ENCODE data around the gene PCYT1A.
"Not testable (repeated sequence)": the region's sequence is repeated elsewhere in the genome, so short reads cannot be mapped to it uniquely, and the experiment has no call there.

The PCYT1A gene

DNA sequence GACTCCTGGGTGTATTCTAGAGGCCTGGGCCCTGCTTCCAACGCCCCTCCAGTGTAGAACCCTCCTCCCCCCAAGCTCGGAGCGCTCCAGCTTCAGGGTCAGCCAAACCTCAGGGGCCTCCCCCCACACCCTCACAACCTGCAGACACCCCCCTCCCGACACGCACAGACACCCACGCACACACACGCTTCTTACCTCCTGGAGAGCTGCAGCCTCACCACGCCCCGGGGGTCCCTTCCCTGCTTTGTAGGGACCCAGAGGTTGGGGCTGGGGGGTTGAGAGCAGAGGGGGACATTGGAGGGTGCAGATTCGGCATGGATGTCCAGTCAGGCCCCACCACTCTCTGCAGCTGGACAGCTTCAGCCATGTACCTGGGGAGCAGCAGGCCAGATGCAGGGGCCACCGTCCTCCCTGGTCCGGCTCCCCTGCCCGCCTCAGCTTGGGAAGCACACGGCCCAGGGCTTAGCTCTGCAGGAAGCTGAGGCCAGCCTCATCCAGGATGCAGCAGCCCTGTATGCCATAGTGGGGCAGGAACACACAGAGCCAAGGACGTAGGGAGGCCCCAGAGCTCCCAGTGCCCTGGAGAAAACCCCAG lies 89.3 kb downstream of the PCYT1A start:
- in situ Hi-C loops (cut with MboI; ENCODE audit: low sequenced_read_pairs): no loop called here

DNA sequence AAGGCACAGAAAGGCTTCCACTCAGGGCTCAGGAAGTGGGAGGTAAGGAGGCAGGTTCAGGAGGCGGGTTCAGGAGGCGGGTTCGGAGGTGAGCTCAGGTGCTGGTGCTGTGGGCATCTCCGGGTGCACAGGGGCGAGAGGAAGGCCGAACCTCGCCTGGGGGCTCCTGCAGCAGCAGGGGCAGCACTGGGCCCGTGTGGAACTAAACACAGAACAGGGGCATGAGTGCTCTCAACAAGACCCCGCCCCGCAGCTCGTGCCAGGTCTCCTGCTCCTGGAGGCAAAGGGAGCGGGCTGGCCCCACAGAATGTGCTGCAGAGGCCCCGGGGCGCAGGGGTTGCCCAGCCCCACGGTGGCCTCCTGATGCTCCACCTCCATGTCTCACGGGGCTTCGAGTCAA lies 90.0 kb downstream of the PCYT1A start:
- in situ Hi-C loops (cut with MboI; ENCODE audit: low sequenced_read_pairs): no loop called here

DNA sequence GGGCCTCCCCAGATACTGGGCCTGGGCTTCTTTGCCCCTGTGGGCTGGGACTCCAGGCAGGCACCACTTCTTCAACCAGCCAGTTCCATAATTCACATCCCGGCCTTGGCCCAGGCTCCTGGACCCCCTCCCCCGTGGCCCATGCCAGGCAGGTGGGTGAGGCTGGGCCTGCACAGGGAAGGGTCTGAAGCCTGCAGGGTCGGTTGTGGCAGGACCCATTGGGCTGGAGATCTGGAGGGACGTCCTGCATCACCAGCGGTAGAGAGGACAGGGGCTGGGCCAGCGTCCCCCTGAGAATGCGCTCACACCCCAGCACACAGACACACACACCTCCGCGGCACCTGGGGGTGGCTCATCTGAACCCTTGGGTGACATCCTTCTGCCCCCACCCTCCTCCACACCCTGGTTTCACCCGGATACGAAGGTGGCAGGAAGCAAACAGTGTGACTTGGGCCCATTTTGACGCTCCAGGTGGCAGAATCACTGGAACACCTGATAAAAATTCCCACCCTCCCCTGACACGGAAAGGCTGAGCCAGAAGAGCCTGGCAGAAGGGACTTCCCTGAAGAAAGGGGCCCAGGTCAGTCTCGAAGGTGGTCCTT lies 91.8 kb downstream of the PCYT1A start:
- in situ Hi-C loops (cut with MboI; ENCODE audit: low sequenced_read_pairs): no loop called here

DNA sequence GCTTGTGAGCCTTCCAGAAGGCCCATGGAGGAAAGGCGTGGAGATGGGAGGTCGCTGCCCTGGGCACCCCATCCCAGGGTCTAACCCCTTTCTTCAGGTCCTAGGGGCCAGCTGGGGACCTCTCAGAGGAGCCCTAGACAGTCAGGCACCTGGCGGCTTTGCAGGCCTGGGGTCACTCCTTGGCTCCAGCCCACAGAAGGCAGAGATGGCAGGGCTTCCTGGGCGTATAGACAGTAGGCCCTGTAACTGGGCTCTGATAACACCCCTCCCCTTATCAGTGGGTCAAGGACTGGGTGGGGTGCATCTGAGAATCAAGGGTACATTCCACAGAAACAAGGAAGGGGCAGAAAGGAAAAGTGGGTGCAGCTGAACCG lies 93.0 kb downstream of the PCYT1A start:
- in situ Hi-C loops (cut with MboI; ENCODE audit: low sequenced_read_pairs): loop anchor here (5.0 kb wide), 1 partner anchor 117 kb away; no protein-coding TSS in a partner anchor

DNA sequence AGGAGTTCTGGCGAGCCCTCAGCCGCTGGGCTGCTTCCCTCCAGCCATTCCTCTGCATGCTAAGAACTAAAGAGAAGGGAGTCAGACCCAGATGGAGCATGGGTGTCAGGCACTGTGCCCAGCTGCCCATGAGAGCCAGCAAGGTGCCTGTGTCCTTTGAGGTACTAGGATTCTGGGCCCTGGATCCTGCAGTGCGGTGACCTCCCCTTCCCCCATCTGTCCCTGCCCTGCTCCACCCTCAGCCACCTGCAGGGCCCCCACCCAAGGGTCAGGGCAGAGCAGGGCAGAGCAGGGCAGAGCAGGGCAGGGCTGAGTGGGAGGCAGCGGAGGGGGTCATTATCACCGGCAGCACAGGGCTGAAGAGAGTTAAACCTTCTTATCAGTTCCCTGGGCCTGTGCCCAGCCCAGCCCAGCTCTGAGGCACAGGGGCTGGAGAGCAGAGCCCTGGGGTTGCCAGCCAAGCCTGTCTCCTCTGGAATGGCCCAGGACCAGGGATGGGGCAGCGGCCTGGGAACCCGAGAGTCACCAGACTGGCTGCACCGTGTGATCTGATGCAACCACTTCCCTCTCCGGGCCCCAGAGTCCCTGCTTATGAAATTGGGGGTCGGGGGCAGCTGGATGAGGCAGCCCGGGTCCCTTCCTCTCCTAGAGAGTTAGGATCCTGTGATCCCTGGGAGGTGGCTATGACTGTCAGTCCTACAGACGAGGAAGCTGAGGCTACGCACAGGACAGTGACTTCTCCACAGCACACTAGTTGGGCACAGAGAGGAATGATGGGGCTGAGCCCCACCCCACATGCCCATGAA lies 93.6 kb downstream of the PCYT1A start:
- in situ Hi-C loops (cut with MboI; ENCODE audit: low sequenced_read_pairs): loop anchor here (5.0 kb wide), 1 partner anchor 117 kb away; no protein-coding TSS in a partner anchor

DNA sequence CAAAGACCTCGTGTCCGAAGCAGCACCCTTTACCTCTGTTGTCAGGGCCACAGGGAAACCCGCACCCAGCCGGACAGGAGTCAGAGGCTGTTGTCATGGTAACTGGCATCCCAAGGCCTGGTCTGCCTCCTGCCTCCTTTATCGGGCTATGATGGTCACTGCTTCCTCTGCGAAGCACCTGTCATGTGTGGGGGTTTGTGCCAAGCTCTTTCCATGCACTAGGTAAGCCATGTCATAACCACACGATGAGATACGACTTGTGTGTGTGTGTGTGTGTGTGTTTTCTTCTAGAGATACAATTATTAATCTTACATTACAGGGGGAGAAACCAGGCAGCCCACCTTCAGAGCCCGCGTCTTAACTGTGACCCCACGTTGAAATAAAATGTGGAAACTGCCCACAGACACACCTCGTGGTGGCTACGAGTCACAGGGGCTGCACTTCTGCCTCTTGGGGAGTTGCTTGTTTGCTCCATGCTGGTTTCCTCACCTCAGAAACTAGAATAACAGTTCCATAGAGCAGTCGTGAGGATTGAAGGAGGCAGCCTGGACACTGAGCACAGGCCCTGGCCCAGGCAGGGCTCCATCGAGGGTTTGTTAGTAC lies 94.3 kb downstream of the PCYT1A start:
- in situ Hi-C loops (cut with MboI; ENCODE audit: low sequenced_read_pairs): loop anchor here (5.0 kb wide), 1 partner anchor 116 kb away; no protein-coding TSS in a partner anchor

DNA sequence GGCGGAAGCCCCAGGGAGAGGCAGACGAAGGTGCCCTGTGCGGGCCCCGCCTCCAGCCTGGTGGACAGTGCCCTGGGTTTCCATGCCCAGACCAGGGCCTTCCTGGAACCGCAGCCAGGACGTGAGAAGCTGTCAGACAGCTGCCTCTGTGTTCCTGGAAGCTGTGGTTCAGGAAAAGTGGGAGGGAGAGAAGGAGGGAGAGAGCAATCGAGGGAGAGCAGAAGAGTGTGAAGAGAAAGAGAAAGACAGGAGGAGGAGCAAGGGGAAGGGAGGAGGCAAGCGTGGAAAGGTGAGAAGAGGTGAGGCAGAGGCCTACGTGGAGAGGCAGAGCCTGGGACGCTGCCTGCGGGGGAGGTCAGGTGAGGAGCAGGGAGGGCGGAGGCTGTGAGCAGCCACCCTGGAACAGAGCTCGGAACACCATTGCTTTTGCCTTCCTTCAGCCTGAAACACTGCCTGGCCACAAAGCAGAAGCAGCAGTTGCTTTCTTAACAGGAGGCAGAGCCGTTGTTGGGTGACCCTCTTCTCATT lies 94.9 kb downstream of the PCYT1A start:
- in situ Hi-C loops (cut with MboI; ENCODE audit: low sequenced_read_pairs): loop anchor here (5.0 kb wide), 1 partner anchor 115 kb away; no protein-coding TSS in a partner anchor

DNA sequence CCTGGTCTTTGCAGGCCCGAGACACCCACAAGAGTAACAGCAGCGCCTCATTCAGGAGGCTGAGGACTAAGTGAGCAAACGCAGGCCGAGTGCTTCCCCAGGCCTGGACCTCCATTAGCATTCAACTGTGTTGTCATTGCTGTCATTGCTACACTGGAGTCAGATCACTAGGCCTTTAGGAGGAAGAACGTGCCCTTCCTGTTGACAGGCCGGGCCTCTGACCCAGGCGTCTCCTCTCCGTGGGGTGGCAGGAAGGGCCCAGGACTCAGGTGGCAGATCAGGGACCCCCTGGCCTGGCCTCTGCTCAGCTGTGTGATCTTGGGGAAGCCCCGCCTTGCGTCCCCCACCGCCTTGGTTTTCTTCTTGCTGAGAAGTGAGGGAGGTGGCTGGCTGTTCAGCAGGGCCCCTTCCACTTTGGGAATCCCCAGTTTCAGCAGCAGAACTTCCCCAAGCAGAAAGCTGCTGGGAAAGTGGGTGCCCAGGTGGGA lies 95.4 kb downstream of the PCYT1A start:
- in situ Hi-C loops (cut with MboI; ENCODE audit: low sequenced_read_pairs): loop anchor here (5.0 kb wide), 1 partner anchor 115 kb away; no protein-coding TSS in a partner anchor

DNA sequence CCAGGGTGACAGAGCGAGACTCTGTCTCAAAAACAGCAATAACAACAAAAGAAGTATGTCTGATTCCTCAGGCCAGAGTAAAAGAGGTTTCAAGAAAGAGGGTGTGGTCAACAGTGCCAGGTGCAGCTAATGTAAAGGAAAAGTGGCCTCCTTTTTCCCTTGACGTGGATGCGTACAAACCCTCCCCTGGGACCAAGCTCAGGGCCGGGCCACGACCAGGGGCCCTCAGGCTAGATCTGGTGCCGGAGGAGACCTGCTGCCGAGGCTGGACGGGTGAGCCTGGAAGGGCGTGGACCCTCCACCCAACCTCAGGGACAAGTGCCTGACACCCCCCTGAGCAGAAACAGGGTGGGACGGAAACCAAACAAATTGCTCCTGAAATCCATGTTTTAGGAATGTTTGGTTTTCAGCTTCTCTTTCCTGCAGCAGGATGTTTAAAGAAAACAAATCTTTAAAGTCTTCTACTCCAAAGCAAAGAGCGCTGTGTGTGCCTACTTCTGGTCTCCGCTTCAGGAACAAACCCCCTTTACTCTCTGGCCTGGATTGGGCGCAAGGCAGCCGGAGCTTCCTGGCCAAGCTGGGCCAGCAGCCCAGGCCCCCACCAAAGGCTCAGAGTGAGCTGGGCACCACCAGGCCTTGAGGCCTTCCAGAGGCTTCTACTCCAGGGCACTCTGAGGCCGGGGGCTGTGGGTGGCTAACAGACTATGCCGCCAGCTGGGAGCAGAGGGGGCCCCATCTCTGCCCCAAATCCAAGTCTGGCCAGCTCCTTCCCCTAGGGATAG lies 97.8 kb downstream of the PCYT1A start:
- in situ Hi-C loops (cut with MboI; ENCODE audit: low sequenced_read_pairs): loop anchor here (5.0 kb wide), 1 partner anchor 112 kb away; no protein-coding TSS in a partner anchor

DNA sequence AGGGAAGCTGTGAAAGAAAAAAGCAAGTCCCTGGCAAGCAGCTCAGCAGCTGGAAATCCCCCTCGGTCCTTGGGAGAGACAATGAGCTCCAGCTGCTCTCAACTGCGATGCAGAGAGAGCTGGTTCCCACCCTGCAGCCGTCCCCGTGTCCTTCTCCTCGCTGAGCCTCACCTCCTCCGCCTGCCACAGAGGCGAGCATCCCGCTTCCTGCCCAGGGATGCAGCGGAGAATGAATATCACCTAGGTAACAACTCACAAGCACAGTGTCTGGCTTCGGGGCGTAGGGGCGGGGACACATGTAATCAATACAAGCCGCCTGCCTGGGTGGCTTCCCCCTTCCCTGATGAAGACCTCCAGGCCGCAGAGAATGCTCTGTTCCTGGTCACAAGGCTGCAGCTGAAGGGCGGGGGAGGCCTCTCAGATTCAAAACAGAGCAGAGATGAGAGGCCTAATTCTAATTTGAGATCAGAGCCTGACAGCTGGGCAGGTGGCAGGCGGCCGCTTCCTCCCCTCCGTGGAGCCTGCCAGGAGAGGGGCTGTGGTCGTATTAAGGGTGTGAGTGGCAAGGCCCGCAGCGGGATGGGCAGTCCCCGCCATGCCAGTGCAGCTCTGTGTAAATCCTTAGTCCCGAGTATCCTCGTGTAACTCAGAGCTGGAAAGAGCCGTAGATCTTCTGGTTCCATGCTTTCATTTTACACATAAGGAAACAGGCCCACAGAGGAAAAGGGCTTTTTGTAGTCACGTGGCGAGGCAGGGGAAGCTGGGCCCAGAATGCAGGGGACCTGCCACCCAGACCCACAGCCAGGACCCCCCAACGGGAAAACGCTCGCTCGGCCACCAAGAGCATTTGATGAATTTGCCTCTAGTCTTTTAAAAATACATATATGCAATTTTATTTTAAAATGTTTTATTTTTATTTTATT lies 100.6 kb downstream of the PCYT1A start:
- in situ Hi-C loops (cut with MboI; ENCODE audit: low sequenced_read_pairs): no loop called here

DNA sequence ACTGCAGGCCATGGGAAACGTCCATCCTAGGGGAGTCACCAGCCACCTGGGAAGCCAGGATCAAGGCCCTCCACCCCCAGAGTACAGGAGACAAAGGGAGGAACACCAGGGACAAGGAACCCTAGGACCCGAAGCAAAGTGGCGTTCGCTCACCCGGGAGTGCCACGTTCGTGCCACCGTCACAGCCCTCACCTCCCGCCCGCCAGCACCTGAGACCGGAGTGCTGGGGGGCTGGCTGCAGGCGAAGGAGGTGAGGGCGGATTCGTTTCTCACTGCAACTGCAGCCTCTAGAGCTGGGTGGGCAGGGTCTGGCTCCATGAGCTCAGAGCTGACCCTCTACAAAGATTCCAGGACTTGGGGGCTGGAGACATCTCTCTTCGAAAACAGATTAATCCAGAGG lies 102.6 kb downstream of the PCYT1A start:
- in situ Hi-C loops (cut with MboI; ENCODE audit: low sequenced_read_pairs): no loop called here

DNA sequence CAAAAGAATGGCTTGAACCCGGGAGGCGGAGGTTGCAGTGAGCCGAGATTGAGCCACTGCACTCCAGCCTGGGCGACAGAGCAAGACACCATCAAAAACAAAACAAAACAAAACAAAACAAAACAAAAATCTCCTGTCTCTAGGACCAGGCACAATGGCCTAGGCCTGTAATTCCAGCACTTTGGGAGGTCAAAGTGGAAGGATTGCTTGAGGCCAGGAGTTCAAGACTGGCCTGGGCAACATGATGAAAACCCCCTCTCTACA lies 103.4 kb downstream of the PCYT1A start:
- in situ Hi-C loops (cut with MboI; ENCODE audit: low sequenced_read_pairs): not testable (repeated sequence)

DNA sequence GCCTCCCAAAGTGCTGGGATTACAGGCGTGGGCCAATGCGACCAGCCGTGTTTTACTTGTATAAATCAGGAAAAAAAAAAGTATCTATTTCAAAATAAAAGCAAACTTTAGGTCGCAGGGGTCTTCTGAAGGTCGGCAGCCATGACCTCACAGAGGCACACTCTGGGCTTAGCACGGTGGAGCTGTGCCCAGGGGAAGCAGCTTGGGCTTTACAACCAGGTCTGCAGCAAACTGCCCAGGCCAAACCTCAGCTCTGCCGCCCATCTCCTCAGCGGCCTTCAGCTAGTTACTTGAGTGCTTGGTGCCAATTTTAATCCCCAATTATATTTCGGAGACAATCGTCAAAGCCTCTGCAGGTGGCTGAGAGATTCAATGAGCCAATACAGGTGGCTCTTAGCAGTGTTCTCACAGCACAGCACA lies 106.4 kb downstream of the PCYT1A start:
- in situ Hi-C loops (cut with MboI; ENCODE audit: low sequenced_read_pairs): no loop called here

DNA sequence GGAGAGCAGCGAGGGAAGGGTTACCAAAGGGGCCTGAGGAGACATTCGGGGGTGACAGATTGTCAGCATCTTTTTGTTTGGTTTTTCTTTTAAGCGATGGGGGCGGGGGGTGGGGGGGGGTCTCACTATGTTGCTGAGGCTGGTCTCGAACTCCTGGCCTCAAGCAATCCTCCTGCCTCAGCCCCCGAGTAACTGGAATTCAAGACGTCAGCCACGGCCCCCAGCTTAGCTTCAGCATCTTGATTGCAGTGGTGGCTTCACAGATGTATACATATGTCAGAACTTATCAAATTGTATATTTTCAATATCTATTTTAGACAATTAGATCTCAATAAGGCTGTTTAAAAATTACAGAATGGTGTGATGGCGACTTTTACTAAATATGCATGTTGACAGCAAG lies 107.2 kb downstream of the PCYT1A start:
- in situ Hi-C loops (cut with MboI; ENCODE audit: low sequenced_read_pairs): no loop called here

Data from HL-60/S4 (cell line).